Trophoblast cell (in vitro differentiated cells and primary cell): ENCODE data around the gene GNPDA1.

Source experiments
- DNase-seq, 2 donors: peaks; one replicate each; pipeline ENCODE4 v3.0.0-alpha.2; 2016
- H2AFZ ChIP-seq: 2 replicates; pipeline ENCODE4 v1.6.1; 2013; ENCODE audit warnings: low read length, moderate library complexity, mild to moderate bottlenecking; ENCODE audit not compliant: insufficient read depth, poor library complexity
- H2AK5ac ChIP-seq: 2 replicates; pipeline ENCODE4 v1.6.1; 2013; ENCODE audit warnings: mild to moderate bottlenecking, low read length
- H2BK120ac ChIP-seq: 2 replicates; pipeline ENCODE4 v1.6.1; 2013; ENCODE audit warnings: low read length, mild to moderate bottlenecking, moderate library complexity; ENCODE audit not compliant: insufficient read depth, poor library complexity
- H2BK12ac ChIP-seq: 2 replicates; pipeline ENCODE4 v1.6.1; 2013; ENCODE audit warnings: mild to moderate bottlenecking, low read length, moderate library complexity
- H2BK5ac ChIP-seq: 2 replicates; pipeline ENCODE4 v1.6.1; 2013; ENCODE audit warnings: low read length, low read depth, moderate library complexity, mild to moderate bottlenecking; ENCODE audit not compliant: poor library complexity
- H3K14ac ChIP-seq: 2 replicates; pipeline ENCODE4 v1.6.1; 2013; ENCODE audit warnings: mild to moderate bottlenecking, low read length
- H3K18ac ChIP-seq: 2 replicates; pipeline ENCODE4 v1.6.1; 2013; ENCODE audit warnings: mild to moderate bottlenecking, low read length
- H3K23ac ChIP-seq: 2 replicates; pipeline ENCODE4 v1.6.1; 2013; ENCODE audit warnings: low read length
- H3K27ac ChIP-seq: 2 replicates; pipeline ENCODE4 v1.5.1; 2013; ENCODE audit warnings: low read depth, mild to moderate bottlenecking, inconsistent platforms, low read length, moderate library complexity
- H3K27me3 ChIP-seq: 2 replicates; pipeline ENCODE4 v1.6.1; 2013; ENCODE audit warnings: inconsistent platforms, mild to moderate bottlenecking, low read length, moderate library complexity; ENCODE audit not compliant: insufficient read depth
- H3K36me3 ChIP-seq, 2 experiments: 1 replicate in 1 of 2; 2 replicates in 1 of 2; pipeline ENCODE4 v1.6.1; 2013; ENCODE audit warnings: low read length in 2 of 2, mild to moderate bottlenecking in 2 of 2, moderate library complexity in 1 of 2; ENCODE audit not compliant: insufficient read depth in 2 of 2, control insufficient read depth in 1 of 2
- H3K4ac ChIP-seq: 2 replicates; pipeline ENCODE4 v1.6.1; 2013; ENCODE audit warnings: low read depth, mild to moderate bottlenecking, low read length, moderate library complexity
- H3K4me1 ChIP-seq, 2 experiments: 1 replicate in 1 of 2; 2 replicates in 1 of 2; pipeline ENCODE4 v1.6.1; 2013; ENCODE audit warnings: low read length in 2 of 2, mild to moderate bottlenecking in 2 of 2, moderate library complexity in 1 of 2; ENCODE audit not compliant: insufficient read depth in 2 of 2, control insufficient read depth in 1 of 2
- H3K4me2 ChIP-seq: 2 replicates; pipeline ENCODE4 v1.6.1; 2013; ENCODE audit warnings: inconsistent platforms, mild to moderate bottlenecking, low read length, moderate library complexity
- H3K4me3 ChIP-seq: 2 replicates; pipeline ENCODE4 v1.5.1; 2013; ENCODE audit warnings: mild to moderate bottlenecking, low read depth, low read length, inconsistent platforms
- H3K79me1 ChIP-seq: one replicate; pipeline ENCODE4 v1.6.1; 2013; ENCODE audit warnings: low read length
- H3K79me2 ChIP-seq: 2 replicates; pipeline ENCODE4 v1.6.1; 2013; ENCODE audit warnings: low read length, mild to moderate bottlenecking; ENCODE audit not compliant: control insufficient read depth, insufficient read depth, poor library complexity
- H3K9ac ChIP-seq: 2 replicates; pipeline ENCODE4 v1.6.1; 2013; ENCODE audit warnings: mild to moderate bottlenecking, low read length
- H3K9me3 ChIP-seq: 2 replicates; pipeline ENCODE4 v1.6.1; 2013; ENCODE audit warnings: low read depth, mild to moderate bottlenecking, control low read depth, inconsistent platforms, low read length; ENCODE audit not compliant: insufficient read depth
- H4K12ac ChIP-seq: 2 replicates; pipeline ENCODE4 v1.6.1; 2013; ENCODE audit warnings: low read depth, mild to moderate bottlenecking, low read length, moderate library complexity
- H4K8ac ChIP-seq: 2 replicates; pipeline ENCODE4 v1.6.1; 2013; ENCODE audit warnings: low read depth, mild to moderate bottlenecking, low read length, moderate library complexity
- H4K91ac ChIP-seq: one replicate; pipeline ENCODE4 v1.6.1; 2013; ENCODE audit warnings: low read depth, mild to moderate bottlenecking, low read length, moderate library complexity
- WGBS: extraction: QIAGEN DNeasy Blood & Tissue Kit; methylation state at CpG from one replicate; pipeline ENCODE4 v1.1.7; 2013; ENCODE audit warnings: missing lambda C conversion rate; ENCODE audit not compliant: insufficient read length, insufficient coverage; ENCODE audit errors: extremely low coverage; 5-methylcytosine and 5-hydroxymethylcytosine counted together

GNPDA1 gene

DNA sequence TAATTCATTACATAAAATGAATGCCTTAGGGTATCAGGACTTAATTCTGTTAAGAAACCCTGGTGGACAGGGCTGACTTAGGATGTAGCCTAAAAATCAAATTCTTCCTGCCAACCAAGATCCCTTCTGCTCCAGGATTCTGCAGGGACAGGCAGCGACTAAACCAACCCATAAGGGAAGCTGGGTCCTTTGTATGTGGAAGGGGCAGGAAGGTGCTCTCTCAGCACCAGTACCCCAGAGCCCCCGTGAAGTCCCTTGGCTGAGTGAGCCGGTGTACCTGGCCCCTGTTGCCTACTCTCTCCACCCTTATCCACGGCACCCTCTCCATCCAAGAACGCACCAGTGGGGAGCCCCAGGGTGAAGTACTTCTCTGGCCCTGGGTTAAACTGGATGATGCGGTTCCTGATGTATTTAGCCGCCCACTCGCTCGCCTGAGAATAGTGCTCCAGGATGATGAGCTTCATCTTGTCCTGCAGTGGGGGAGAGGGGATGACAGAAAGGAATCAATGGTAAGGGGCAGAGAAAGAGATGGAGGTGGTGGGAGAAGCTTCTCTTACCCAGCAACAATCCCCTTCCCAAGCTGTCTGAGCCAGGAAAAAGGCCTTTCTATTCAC lies 1.1 kb downstream of the GNPDA1 start:
- H4K12ac ChIP-seq: no peak overlapping the region
- no peaks in the 10 kb centered on the region for H3K9me3 ChIP-seq
- H3K9ac ChIP-seq: no peak overlapping the region
- H2BK12ac ChIP-seq: no peak overlapping the region
- no peak overlapping the region for H4K8ac ChIP-seq
- no peak overlapping the region for H3K27ac ChIP-seq
- H2BK5ac ChIP-seq: no peak overlapping the region
- no peak overlapping the region for H2AFZ ChIP-seq
- peaks cover 8% of the 10 kb centered on the region for H3K79me1 ChIP-seq
- no peak overlapping the region for H3K18ac ChIP-seq
- no peak overlapping the region for H2AK5ac ChIP-seq
- H3K14ac ChIP-seq: no peak overlapping the region
- WGBS: no CpG with 5 or more reads among the region's 9 CpGs
- H3K4me2 ChIP-seq: no peak overlapping the region
- no peaks in the 10 kb centered on the region for H3K27me3 ChIP-seq
- H3K4me1 ChIP-seq: peaks cover 3 to 8% of the 10 kb centered on the region in 2 experiments
- no peak overlapping the region for H2BK120ac ChIP-seq
- no peak overlapping the region for H4K91ac ChIP-seq
- no peak overlapping the region for H3K23ac ChIP-seq
- H3K4ac ChIP-seq: no peak overlapping the region
- H3K79me2 ChIP-seq: peaks cover 3% of the 10 kb centered on the region
- H3K4me3 ChIP-seq: no peak overlapping the region
- DNase-seq: no peak
- H3K36me3 ChIP-seq: peaks cover 2 to 10% of the 10 kb centered on the region in 2 experiments

DNA sequence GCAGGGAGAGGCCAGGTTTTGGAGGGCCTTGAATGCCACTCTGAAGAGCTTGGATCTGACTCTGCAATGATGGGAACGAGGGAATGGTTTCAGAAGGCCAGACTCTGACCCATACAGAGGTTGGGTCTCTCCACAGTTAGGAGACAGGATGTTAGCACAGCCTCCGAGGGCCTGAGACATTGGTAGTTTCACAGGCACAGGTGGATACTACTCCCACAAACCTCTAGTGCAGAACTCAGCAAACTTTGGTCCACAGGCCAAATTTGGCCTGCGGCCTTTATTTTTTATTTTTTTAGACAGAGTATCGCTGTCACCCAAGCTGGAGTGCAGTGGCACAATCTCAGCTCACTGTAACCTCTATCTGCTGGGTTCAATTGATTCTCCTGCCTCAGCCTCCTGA lies 2.9 kb downstream of the GNPDA1 start:
- no peak overlapping the region for H3K27ac ChIP-seq
- H2BK120ac ChIP-seq: no peak overlapping the region
- H3K14ac ChIP-seq: no peak overlapping the region
- H2AFZ ChIP-seq: no peak overlapping the region
- no peak overlapping the region for H2BK5ac ChIP-seq
- no peak overlapping the region for H4K12ac ChIP-seq
- whole genome bisulfite sequencing: no CpG with 5 or more reads among the region's 4 CpGs
- peaks cover 3% of the 10 kb centered on the region for H3K79me2 ChIP-seq
- H3K18ac ChIP-seq: no peak overlapping the region
- no peaks in the 10 kb centered on the region for H3K27me3 ChIP-seq
- no peak overlapping the region for H2AK5ac ChIP-seq
- no peak for DNase-seq
- H3K4me1 ChIP-seq: peaks cover 3 to 8% of the 10 kb centered on the region in 2 experiments
- H3K9me3 ChIP-seq: no peaks in the 10 kb centered on the region
- H4K8ac ChIP-seq: no peak overlapping the region
- no peak overlapping the region for H3K23ac ChIP-seq
- peaks cover 8% of the 10 kb centered on the region for H3K79me1 ChIP-seq
- no peak overlapping the region for H3K4me3 ChIP-seq
- no peak overlapping the region for H4K91ac ChIP-seq
- H3K4me2 ChIP-seq: no peak overlapping the region
- H3K9ac ChIP-seq: no peak overlapping the region
- peaks cover 10 to 24% of the 10 kb centered on the region in 2 experiments for H3K36me3 ChIP-seq
- H3K4ac ChIP-seq: no peak overlapping the region
- no peak overlapping the region for H2BK12ac ChIP-seq

DNA sequence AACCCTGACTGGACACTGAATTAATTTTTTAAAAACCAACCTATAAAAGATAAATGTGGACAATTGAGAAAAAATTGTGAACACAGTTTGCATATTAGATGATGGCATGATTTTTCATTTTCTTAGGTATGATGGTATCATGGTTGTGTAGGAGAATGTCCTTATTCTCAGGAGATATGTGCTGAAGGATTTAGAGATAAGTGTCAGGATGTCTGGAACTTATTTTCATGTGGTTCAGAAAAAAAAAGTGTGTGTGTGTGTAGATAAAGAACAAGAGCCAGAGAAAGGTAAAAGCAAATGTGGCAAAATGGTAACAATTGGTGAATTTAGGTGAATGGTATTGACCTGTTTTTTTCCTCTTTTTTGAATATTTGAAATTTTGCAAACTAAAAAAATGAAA lies 4.0 kb downstream of the GNPDA1 start:
- H3K4ac ChIP-seq: no peak overlapping the region

DNA sequence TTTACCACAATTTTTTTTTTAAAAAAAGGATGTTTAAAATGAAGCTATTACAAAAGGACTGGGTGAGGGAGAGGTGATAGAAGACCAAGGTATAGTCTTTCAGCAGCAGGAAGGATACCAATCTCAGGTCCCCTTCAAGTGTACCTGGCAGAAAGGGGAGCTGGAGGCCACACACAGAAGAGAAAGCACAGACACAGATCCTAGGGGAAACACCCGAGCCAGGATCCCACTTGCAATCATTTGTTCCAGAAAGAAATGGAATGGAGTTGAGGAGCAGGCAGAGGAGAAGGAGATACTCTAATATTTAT lies 5.6 kb downstream of the GNPDA1 start:
- Histone ChIP-seq H2BK5ac (no peak overlapping the region), H3K4me2 (no peak overlapping the region), H2BK120ac (no peak overlapping the region), H3K27ac (no peak overlapping the region), H3K27me3 (no peaks in the 10 kb centered on the region), H3K23ac (no peak overlapping the region), H3K79me1 (no peaks in the 10 kb centered on the region), H3K79me2 (no peaks in the 10 kb centered on the region), H2AFZ (no peak overlapping the region), H3K18ac (no peak overlapping the region), H4K8ac (no peak overlapping the region), H2BK12ac (no peak overlapping the region), H4K12ac (no peak overlapping the region), H3K36me3 (peaks cover 17 to 40% of the 10 kb centered on the region in 2 experiments), H3K4me1 (peaks cover 0 to 2% of the 10 kb centered on the region in 2 experiments), H3K4ac (no peak overlapping the region), H2AK5ac (no peak overlapping the region), H3K14ac (no peak overlapping the region), H4K91ac (no peak overlapping the region), H3K4me3 (no peak overlapping the region), H3K9ac (no peak overlapping the region), H3K9me3 (no peaks in the 10 kb centered on the region)
- DNase-seq: no peak
- WGBS: no CpG with 5 or more reads among the region's 1 CpG

More for the DNA sequence above, 4.0 kb downstream of the GNPDA1 start:
- Histone ChIP-seq H3K4me2 (no peak overlapping the region), H3K23ac (no peak overlapping the region), H2BK120ac (no peak overlapping the region), H3K18ac (no peak overlapping the region), H3K79me2 (peaks cover 3% of the 10 kb centered on the region), H2BK12ac (no peak overlapping the region), H4K12ac (no peak overlapping the region), H3K27ac (no peak overlapping the region), H3K79me1 (peaks cover 8% of the 10 kb centered on the region), H3K27me3 (no peaks in the 10 kb centered on the region), H3K14ac (no peak overlapping the region), H2AK5ac (no peak overlapping the region), H2AFZ (no peak overlapping the region), H3K9ac (no peak overlapping the region), H4K8ac (no peak overlapping the region), H2BK5ac (no peak overlapping the region), H3K36me3 (peaks cover 12 to 30% of the 10 kb centered on the region in 2 experiments), H3K9me3 (no peaks in the 10 kb centered on the region), H3K4me3 (no peak overlapping the region), H4K91ac (no peak overlapping the region), H3K4me1 (peaks cover 3 to 7% of the 10 kb centered on the region in 2 experiments)
- DNase-seq: no peak
